DMS 273 treated with DMSO at 0.1 percent for 48 hours (cell line): Measurements from ENCODE around the gene BMP5.
"Not testable (repeated sequence)": the region's sequence is repeated elsewhere in the genome, so short reads cannot be mapped to it uniquely, and the experiment has no call there.

Experiments used
- DNase-seq: peaks from one replicate; lab custom pipeline; 2025; lab: John Stamatoyannopoulos, UW

The BMP5 gene

DNA sequence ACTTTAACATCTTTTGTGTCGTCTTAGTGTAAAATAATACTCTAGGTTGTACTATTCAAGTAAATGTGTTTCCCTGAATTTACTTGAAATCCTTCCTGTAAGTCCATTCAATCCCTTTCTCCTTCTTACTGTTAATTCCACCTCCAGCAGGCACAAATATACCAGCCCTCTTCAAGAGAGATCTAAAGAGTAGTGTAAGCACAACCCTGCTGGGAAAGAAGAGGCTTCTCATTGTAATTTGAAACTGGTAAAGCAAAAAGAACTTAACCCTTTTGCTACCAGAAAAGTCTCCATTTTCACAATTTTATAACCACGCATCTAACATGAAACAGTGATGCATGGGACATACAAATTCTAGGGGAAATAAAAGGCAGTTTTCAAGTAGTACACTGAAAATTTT, at the start of gene BMP5:
TSS of gene BMP5 (minus strand) at position 191 of the 400 bp plus-strand sequence. CDS start 725 bp downstream, outside the sequence.
- DNase-seq = peak; percentile 5

DNA sequence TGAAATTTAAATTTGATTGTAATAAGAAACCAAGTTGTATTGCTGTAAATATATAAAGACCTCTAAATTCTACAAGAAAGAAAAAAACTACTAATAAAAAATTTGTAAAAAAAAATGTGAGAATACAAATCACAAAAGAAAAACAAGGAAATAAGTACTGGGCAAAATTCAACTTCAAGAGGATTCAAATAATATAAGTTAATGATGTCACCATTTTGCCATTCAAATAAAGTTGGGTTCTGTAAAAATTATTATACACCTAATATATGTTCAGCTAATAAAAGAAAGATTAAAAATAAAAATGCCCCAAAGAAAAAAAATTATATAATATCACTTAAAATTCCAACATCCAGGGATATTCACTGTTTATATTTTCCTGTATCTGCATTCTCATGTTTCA, 47.0 kb upstream of the BMP5 start:
- no peak for DNase-seq

DNA sequence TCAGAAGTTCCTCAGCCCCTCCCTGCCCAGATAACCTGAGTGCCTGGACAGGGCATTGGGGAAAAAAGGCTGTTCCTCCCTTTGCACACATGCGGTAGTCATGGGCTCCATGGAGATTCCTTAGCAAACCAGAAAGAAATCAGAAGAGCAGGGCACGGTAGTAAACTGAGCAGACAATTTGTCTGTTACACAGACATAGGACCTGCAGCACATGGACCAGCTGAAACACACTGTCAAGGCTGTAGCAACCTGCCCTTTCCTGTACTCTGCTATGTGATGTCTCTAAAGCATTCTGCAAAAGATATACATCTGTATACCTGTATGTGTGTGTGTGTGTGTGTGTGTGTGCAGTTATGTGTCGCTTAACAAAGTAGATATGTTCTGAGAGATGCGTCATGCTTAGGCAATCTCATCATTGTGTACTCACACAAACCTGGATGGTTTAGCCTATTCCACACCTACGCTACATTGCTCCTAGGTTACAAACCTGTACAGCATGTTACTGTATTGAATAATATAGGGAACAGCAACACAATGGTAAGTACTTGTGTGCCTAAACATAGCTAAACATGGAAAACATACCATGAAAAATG, 44.4 kb upstream of the BMP5 start:
- no peak for DNase-seq

- DNase-seq = no peak
Observed at GRCh38 chr6:55918639-55919038, 43.2 kb upstream of the BMP5 start.

DNA sequence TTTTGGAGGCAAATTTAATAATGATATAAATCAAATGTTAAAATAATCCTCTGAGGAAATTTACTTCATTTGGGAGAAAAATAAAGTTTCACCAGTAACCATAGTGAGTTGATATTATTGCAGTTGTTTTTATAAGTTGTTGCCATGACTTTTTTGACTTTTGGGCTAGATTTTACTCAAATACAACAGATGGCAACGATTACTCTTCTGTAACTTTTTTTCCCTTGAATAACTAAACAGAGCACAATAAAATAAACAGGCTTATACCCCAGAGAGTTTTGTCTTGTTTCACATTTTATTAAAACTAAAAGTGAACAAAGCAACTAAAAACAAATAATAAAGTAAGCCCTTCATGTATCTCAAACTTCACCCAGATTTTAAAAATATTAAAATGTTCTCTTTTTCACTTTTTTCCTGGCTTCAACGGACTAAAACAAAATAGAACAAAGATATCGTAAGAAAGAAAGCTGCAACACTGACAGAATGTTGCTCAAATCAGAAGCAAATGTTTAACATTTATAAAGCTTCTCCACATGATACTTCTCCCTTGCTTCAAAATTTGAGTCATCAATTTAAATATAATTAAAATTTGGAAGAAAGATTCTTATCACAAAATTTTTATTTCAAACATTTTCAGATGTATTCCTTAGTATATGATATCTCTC, 42.5 kb upstream of the BMP5 start:
- DNase-seq = no peak

GRCh38 chr6:55916188-55916587, 40.8 kb upstream of the BMP5 start:
- DNase-seq = no peak

DNA sequence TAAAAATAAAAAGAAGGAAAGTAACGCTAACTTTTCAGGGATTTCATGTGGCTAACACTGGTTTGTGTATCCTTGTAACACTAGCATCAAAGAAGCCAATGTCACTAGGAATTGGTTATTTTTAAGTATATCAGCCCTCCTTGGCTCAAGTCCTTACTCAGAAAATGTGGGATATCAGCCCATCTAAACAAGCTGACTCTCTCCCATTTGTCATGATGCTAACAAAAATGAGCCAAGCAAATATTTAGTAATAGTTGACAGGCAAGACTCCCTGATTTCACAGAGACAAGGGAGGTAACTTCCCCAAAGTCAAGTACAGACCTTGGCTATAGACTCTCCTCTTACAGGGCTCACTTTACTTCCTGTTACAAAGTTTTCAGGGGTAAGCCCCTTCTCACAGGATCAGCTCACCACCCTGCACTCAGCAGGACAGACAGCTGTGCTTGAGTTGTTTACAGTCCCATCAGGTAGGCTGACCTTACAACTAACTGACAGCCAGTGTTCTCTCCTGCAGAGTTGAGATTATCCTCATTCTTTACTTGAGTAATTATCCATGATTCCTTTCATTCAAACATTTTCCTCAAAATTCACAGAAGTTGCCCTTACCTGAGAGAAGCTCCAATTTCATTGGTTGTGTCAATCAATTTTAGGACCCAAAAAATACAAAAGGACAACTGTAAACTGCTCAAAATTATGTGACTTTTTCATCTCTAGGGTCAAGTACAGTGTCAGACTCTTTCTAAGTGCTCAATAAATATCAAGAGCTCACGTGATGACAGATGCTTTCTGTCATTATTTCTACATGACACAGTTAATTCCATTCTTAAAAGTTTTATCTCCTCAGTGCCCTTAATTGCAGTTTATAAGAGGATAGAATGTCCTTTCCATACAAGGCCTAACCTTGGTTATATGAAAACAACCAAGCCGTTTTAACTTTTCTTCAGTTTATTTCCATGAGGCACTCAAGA, 38.1 kb upstream of the BMP5 start:
- DNase-seq = no peak

DNA sequence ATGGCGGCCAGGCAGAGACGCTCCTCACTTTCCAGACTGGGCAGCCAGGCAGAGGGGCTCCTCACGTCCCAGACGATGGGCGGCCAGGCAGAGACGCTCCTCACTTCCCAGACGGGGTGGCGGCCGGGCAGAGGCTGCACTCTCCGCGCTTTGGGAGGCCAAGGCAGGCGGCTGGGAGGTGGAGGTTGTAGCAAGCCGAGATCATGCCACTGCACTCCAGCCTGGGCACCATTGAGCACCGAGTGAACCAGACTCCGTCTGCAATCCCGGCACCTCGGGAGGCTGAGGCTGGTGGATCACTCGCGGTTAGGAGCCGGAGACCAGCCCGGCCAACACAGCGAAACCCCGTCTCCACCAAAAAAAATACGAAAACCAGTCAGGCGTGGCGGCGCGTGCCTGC, 35.1 kb upstream of the BMP5 start:
- DNase-seq = not testable (repeated sequence)

- not testable (repeated sequence) for DNase-seq
Observed at GRCh38 chr6:55909911-55910310, 34.5 kb upstream of the BMP5 start.

- no peak for DNase-seq
Observed at GRCh38 chr6:55902796-55903195, 27.4 kb upstream of the BMP5 start.

- no peak for DNase-seq
Observed at GRCh38 chr6:55901765-55902270, 26.4 kb upstream of the BMP5 start.

DNA sequence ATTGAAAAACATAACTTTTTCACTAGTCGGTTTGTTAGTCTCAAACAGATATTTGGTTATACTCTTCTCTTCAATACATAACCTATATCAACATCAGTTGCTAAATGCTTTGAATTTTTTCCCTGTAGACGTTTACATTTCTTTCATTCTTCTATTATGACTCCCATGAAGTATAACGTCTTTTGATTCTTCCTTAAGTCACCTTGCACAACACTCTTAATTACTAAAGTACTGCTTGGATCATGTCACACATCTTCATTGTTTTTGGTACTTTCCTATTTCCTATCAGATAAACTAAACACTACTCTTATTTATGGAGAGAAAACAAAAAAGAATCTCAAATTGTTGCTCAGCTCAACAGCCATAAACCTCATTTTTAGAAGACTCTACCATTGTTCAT, 23.0 kb upstream of the BMP5 start:
- DNase-seq = no peak

DNA sequence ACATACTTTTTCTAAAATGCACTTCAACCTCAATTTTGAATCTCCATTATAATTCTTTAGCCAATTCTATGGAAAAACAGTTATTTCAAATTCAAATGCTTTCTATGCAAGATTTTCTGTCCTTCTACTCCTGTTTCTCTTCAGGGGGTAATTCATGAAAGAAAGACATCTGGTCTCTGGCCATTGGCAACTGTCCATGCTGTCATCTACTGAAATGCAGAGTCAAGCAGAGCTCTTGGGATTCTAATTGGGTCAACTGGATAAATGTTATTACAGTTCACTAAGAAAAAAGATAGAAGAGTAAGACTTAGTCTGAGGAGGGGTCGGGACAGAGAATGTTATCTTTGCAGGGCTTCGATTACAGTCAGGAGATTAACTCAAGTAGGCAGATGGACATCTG, 22.0 kb upstream of the BMP5 start:
- no peak for DNase-seq

DNA sequence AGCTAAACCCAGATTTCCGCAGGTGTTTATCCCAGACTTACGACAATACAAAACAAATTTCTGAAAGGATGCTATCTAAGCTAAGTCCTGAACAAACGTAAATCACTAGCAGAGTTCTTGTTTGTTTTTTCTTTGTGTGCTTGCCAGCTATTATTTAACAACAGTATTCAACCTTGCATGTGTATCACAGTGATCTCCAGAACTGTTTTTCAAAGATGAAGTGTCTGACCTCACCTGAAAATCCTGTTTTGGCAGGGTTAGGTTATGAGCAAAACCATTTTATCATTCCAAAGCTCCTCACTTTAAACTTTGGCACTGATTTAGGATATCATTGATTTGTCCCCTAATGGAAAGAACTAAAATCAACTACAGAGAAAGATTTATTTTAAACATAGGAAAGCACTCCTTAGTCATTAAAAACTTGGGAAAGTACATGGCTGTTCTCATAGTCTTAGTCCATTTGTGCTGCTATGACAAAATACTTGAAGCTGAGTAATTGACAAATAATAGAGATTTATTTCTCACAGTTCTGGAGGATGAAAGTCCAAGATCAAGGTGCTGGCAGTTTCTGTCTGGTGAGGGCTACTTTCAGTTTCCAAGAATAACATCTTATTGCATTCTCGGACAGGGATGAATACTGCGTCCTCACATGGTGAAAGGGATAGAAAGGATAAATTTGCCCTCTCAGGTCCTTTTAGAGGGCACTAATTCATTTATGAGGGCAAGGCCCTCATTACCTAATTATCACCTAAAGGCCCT, 20.8 kb upstream of the BMP5 start:
- no peak for DNase-seq

- DNase-seq = no peak
Observed at GRCh38 chr6:55892749-55893357, 17.5 kb upstream of the BMP5 start.

GRCh38 chr6:55888917-55889316, 13.5 kb upstream of the BMP5 start:
- DNase-seq = no peak

GRCh38 chr6:55886185-55886836, 10.9 kb upstream of the BMP5 start:
- DNase-seq = no peak

DNA sequence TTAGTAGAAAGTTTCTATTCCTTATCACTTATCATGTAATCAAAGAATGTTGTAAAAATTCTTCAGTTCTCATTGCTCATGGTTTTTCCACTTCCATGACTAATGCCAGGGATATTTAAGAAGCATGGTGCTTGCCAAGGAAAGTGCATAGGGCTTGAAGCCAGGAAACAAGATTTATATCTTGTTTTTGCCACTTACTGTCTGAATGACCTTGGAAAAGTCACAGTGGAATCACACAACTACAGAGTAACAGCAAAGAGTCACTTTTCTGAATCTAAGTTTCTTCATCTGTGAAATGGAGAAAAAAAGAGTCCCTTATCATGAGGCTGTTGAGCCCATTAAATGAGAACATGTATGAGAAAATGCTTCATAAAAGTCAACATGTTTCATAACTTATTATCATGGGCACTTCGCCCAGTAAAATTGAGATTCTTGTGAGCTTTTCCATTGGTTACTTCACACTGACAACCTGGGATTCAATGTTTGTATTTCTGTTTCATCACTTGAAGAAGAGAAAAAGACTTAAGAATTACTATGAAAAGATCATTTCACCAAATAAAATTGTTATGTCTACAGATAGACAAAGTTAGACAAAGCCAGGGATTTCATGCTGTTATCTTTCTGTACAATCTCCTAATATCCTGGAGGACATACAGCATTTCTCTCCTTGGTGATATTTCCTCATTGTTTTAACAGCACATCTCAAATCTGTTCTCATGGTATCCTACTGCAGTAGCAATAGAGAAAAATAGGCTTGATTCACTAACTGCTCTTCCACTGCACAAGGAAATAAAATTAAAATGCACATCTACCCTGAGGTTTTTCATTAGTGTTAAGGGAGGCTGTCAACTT, 7.6 kb upstream of the BMP5 start:
- DNase-seq = no peak

DNA sequence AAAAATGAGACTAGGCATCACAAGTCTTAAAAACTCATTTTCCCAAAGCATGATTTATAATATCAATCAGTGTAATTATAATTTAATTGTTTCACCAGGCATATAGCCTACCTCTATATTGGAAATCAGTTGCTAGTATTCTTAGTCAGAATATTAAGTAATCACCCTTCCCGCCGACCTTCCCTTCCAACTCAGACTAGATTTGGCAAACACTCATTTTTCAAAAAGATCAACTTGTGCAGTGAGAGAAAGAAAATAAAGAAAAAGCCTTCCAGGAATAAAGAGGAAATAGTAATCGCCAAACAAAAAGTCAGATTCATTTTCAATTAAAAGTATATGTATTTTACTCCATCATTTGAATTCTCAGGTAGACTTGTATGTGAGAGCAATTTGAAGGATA, 1.9 kb upstream of the BMP5 start:
- DNase-seq = no peak

DNA sequence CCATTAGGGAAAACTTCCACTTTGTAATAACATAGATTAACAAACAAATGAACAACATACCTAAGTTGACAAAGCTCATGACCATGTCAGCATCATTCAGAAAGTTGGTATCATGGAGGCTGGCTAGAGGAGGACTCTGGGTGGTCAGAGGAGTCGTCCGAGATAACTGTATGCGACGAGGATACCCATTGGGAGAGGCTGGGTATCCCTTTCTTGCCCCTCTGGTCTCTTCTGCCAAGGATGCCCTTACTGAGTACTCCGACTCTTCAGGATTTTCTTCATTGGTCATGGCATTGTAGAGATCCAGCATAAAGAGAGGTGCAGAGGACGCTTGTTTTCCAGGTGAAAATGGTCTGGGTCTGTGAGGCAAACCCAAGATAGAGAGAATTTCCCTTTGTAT, 1.1 kb downstream of the BMP5 start:
- DNase-seq = no peak
